AG20443 (cell line): Measurements from ENCODE around the gene TSPAN9.

Source experiments
- DNase-seq: peaks from one replicate; pipeline ENCODE4 v3.0.0; 2012; ENCODE audit warnings: low spot score, mixed read lengths

Gene TSPAN9

DNA sequence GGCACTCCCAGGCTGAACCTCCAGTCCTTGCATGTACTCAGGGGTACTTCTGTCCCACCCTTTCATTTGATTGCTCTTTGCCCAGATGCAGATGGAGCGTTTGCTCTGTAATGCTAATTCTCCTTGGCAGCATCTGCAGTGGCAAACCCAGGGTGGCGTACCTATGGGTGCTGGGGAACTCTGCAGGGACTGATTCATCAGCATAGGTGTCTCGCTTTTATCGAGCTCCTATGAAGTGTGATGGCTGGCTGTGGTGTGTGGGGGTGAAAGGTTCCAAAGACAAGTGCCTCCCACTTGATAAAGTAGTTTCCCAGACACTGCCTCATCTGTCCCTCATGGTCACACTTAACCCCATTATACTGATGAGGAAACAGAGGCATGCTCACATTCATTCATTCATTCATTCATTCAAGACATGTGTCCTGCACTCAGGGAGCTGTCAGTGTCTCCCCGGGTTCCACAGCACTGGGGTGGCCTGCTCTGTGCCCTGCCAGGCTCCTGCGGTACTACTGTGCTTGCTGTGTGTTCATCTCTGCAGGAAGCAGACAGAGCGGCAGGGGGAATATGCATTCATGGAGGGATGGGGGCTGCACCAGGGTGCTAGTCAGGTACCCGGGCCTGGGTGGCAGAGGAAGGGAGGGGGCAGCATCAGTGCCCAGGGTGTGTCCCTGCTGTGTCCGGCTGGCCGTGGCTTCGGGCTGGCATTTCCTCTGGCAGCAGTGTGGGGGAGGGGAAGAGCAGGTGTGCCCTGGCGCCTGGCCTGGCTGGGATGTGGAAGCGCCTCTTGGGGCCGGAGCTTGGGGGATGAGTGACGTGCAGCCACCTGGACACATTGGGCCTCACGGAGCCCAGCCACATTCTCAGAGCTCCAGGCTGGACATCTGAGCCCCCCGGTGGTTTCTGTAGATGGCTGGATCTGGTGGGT is 110.9 kb downstream of the TSPAN9 start:
- DNase-seq = no peak

DNA sequence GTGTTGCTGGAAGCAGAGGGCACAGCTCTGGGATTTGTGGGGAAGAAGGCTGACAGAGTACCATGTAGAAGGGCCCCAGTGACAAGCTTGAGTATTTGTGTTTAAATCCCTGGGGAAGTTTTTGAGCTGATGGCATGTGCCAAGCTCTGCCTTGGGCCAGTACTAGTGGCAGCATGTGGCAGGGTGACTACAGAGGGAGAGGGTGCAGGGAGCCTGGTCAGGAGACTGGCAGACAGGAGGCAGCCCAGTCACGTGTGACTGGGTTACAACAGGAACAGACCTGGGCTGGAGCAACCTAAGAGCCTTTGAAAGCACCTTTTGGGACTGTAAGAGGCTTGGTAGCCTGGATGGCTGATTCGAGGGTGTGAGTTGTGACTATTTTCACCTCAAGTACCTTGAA is 112.1 kb downstream of the TSPAN9 start:
- DNase-seq = no peak

DNA sequence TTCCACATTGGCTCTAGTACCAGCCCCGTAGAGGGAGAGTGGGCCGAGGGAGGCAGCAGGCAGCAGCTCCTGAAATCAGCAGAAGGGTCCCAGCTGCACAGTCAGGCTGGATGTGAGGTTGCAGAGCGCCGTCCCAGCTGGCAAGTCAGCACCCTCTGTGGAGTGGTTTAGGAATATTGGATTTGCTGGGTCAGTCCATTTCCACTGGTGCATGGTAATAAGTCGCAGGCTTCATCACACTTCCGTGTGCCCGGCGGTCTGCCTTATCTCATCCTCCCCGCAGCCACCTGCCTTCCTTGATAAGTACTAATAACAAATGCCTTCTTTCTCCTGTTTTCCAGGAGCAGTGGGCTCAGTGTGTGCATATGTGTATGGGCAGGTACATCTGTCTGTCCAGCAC is 112.9 kb downstream of the TSPAN9 start:
- no peak for DNase-seq

DNA sequence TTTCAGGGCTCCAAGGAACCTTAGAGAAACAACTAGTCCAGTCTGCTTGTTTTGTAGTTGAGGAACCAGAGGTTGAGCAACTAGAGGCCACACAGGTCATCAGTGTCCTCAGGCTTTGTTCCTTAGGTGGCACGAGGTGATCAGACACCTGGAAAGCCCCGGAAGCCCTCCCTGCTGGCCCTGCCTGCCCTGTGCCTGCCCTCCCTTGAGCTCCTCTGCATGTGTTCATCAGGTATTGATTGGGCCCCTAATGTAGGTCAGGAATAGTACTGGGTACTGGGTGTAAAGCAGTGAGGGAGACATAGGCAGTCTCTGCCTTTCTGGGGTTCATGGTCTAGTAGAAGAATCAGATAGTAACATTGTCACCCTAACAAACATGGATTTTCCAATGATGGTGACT is 114.3 kb downstream of the TSPAN9 start:
- DNase-seq = no peak

DNA sequence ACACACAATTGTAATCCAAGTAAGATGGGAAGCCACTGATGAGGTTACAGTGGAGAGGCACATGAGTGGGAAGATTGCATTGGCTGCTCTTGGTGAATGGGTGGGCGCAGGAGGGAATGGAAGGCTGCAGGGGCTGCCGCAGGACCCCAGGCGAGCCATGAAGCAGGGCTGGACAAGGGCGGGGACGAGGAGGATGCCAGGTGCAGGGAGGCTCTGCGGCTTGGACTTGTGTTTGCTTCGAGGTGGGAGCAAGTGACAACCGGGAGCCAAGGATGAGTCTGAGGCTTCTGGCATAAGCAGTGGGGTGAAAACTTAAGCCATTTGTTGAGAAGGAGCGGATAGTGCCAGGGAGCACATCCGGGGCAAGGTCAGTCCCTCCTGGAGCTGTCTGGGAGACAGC is 115.0 kb downstream of the TSPAN9 start:
- DNase-seq = no peak

DNA sequence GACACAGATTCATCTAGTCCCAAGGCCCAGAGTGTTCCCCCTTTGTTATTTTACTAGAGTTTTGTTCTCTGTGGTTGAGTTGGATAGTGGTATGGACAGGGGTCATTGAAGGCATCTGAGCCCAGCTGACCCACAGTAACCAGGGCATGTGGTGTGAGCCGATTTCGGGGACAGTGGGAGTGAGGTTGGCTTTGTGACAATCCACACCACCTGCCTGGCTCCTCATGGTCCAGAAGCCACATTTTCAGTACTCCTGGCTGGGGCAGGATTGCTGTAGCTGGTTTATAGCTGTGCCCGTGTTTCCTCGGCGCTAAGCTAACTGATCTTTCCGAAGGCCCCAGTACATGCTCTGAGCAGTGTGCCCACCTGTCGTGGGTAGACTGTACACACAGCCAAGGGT is 116.0 kb downstream of the TSPAN9 start:
- no peak for DNase-seq

DNA sequence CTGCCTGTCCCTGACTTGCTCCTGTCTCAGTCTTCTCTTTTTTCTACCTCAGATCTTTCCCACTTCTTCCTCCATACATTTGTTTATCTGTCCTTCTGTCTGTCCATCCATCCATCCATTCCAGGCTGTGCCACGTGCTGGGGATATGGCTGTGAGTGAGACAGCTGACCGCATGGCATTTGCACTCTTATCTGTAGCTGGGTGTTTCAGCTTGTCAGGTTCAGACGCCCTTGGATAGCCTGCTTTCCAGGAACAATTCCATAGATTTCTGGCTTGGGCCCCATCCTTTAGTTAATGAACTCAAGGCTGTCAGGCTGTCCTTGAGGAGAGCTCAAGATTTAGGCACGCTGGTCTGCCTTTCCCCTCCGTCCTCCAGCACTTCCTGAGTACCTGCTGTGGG is 116.6 kb downstream of the TSPAN9 start:
- DNase-seq = no peak

DNA sequence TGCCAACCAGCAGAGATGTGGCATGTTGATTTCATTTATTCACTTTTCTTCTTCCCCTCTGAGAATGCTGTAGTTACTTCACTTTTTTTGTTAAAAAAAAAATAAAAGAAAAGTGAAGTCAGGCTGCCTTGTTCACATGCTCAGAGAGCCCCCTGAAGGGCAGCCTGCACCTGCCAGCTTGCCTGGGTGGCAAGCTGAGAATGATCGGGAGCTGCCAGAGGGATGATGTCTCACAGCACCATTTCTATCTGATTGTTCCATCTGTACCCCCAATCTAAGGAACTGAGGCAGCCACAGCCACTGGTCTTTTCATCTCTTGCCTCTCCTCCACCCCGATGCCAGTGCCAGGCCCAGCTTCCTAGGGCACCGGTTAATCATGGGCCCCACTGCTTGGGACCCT is 118.2 kb downstream of the TSPAN9 start:
- DNase-seq = no peak

DNA sequence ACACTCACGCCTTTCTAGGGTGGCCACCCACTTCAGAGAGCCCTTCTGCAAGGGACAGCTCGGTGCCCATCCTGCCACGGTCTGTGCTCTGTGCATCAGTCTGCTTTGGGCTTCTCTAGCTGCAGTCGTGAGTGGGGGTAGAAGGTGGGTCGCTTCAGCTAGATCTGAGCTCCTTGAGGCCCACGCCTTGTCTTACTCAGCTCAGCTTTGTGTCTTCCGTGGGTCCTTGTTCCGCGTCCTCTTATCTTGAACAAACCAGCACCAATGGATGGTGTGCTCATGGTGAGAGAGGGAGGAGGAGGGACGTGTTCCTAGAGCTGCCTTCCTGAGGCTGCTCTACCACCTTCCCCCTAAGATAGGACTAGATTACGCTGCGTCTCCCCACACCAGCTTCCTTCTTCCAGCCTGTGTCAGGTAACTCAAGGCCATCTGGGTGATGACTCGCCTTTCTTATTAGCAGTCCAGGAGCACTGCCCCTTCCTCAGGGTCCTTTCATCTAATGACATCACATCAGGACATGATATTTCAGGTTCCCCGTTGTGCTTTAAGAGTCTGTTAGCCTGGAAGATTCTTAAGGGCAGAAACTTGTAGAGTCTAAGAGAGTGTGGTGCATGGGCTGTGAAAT is 118.8 kb downstream of the TSPAN9 start:
- no peak for DNase-seq

DNA sequence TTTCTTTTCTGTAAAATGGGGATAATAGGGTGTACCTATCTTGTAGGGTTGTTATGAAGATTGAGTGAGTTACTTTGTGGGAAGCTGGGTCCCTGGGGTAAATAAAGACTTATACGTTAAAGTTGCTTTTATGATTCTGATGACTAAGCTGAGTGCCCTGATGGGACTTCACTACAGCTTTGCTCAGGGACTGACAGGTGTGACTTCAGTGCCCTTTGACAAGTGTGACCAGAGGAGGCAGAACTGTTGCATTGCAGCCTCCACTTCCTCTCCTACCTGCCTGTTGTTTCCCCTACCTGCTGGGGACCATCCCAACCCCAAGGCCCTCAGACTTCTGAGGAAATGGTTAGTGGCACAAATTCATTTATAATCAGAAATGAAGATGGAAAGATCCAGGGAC is 119.3 kb downstream of the TSPAN9 start:
- no peak for DNase-seq

DNA sequence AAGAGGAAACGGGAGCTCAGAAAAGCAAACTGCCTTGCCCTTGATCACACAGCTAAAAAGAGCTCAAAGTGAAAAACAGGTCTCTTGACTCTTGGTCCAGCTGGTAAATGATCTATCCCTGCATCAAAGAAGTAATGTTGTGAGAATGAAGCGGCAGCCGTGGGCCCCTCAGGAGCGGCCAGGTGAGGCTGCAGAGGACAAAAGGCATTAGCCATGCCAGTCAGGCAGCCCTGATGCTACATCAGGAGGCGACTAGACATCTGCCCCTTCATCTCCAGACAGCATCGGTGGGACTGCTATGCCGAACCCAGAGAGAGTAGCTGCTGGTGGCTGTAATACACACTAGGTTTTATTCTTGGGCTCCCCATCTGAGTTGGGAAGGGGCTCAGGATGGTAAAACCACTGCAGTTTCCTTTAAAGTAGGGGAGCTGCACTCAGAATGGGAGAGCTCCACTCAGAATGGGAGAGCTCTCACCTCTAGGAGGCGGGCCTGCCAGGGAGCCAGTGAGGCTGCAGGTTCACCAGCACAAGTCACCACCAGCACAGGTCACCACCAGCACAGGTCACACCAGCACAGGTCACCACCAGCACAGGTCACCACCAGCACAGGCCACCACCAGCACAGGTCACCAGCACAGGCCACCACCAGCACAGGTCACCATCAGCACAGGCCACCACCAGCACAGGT is 120.1 kb downstream of the TSPAN9 start:
- DNase-seq = no peak

DNA sequence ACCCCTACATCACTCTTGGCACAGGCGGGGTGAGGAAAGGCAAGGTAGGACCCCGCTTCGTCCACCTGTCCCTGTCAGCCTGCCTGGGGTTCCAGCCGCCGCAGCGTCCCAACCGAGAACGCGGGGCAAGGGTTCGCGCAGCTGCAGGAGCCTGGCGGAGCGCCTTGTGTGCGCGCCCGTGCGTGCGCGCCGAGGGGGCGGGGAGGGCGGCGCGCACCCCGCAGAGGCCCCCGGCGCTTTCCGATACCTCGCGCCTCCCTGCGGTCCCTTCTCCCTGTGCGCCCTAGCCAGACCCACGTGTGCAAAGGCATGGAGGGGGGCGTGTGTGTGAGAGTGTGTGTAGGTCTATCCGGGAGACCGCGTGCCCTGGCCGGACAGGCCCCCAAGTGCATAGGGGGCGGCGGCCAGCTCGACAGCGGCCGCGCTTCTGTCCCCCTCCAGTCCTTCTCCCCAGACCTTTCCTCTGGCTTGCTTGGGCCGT is 122.4 kb downstream of the TSPAN9 start:
- peak; percentile 58 for DNase-seq

DNA sequence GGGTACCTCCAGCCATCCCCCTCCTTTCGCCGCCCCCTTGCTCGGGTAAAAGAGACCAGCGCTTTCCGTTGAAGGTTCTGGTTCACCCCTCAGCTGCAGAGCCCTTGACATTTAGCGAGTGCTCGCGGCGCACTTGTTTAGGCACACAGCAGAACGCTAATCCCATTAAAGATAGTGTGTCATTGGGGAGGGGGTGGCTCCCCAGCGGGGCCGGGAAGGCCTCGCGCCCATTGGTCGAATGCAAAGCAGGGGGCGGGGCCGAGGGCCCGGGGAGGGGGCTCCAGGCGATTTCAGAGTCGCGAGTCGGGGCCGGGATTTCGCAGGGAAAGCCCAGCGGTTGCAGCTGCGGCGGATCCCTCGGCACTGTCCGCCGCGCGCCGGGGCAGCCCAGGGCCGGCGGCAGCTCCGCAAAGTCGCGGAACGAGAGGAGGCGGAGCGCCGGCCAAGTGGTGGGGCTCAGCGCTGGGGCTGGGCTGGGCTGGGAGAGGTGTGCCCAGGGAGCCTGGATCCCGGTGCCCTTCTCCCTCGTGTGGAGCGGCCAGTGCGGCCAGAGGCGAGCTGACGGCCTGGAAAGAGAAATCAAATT is 122.9 kb downstream of the TSPAN9 start:
- peak; percentile 80 for DNase-seq

DNA sequence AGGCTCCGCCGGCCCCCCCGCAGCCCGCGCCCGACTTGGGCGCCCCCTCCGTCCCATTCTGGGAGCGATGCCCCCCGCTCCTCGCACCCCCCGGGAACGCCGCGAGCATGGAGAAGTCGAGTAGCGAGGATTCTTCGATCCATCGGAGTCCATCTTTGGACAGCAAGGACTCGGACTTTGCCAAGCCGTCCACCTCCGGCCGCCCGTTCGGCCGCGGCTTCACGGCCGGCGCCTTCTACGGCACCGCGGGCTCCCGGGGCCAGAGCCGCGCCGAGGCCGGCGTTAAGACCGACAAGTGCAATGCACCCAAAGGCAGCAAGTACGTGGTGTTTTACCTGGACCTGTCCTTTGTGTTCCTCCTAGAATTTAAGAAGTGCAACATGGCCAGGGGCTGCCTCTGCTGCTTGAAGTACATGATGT is 123.6 kb downstream of the TSPAN9 start:
- peak; percentile 32 for DNase-seq

DNA sequence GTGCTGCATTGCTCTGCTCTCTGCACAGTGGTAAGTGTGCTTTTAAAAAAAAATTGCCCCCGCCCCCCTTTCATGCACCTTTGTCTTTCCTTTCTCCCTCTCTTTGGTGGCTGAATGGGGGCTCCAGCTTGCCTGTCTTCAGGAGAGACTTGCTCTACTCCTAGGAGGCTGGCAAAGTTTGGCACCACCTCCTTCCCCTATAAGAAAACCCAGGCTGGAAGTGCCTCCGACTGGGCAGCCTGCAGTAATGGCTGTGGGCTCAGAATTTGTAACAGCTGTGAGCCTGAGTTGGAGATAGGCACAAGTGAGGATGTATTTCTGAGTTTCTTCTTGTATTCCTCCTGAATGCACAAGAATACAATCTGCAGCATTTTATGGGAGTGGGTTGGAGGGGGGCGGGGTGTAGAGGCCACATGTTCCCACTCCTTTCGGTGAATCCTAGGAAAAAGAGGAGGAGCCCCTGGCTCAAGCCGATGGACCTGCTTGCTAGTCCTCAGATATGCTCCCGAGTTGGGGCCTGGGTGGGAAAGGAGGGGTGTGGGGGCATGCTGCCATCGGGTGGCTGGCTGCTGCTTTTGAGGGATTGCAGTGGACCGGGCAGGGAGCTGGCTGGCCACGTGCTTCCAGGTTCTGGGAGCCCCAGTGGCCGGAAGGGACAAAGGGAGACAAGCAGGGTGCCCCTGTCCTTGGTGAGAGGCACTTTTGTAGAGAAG is 124.3 kb downstream of the TSPAN9 start:
- DNase-seq = no peak

DNA sequence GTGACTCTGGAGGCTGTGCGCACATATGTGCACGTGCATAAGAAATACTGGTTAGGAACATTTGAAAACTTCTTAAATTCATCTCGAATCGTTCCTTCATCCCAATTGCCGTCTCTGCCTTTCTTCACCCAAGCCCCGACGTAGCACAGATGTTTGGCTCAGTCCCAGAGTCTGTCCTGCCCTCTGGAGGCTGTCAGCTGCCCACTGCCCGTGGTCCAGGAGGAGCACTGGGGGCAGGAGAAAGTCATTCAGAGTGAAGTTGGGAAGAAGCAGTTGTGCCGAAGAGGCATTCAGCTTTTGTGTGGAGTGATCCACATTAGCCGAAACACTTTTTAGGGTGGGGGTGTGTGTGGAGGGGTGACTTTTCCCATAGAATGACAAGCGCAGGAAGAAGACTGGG is 124.9 kb downstream of the TSPAN9 start:
- DNase-seq = no peak

DNA sequence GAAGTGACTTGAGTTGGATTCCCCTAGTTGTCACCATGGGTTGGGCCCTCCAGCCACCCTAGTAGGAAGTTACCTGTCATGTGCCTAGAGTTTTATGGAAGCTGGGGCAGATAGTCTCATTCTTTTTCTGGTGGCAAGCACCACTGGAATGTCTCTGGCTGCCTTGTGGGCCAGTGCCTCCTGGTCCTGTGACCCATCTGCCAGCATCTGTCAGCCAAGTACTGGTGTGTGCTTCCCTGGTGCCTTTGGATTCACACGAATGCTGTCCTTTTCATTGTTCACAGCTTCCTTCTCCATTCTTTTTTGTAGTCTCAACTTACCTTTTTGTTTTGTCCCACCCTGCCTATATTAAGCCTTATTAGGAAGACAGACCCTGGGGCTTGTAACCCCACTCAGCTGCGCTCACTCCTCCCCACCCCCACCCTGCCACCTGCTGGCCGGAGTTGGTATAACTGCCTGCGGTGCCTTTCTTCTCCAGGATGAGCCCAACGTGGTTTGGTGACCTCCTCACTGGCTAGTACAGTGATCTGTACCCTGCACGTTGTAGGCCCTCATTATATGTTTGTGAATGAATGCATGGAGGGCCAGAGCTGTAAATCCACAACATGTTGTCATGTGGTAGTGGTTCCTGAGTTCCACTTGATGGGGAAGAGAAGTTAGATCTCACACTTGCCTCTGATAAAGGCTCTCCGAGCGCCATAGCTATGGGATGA is 125.7 kb downstream of the TSPAN9 start:
- DNase-seq = peak; percentile 87

DNA sequence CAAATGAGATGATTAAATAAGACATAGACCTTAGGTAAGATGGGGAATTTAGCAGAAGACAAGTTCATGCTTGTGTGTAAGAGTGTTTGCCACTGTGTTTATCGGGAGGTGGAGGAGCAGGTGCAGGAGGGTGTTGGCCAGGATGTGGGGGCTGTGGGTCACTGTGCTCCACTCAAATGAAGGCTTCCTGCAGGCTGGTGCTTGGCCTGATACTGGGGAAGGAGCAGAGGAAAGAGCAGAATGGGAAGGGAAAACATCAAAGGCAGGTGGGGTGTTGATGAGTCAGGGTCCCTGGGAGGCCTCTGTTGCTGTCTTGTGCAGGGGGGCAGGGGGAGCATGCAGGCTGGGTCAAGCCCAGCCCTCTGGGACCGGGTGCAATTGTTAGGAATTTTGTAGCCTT is 126.5 kb downstream of the TSPAN9 start:
- DNase-seq = no peak

DNA sequence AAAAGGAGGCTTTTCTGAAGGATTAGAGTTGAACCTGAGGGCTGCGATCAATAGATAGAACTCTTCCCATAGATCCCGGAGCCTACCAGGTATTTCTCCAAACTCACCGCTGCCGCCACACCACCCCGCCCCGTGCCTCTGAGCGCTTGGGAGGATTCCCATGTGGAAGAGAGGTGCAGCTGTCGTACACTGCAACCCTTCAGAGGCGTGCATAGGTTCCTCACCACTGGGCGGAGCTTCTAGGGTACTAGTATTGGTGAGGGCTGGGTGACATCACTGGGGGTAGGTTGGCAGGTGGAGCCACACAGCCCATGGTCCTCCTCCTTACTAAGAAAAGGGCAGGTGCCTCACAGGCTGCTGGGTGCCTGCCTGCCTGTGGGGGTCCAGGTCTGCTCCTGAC is 127.0 kb downstream of the TSPAN9 start:
- DNase-seq = no peak

DNA sequence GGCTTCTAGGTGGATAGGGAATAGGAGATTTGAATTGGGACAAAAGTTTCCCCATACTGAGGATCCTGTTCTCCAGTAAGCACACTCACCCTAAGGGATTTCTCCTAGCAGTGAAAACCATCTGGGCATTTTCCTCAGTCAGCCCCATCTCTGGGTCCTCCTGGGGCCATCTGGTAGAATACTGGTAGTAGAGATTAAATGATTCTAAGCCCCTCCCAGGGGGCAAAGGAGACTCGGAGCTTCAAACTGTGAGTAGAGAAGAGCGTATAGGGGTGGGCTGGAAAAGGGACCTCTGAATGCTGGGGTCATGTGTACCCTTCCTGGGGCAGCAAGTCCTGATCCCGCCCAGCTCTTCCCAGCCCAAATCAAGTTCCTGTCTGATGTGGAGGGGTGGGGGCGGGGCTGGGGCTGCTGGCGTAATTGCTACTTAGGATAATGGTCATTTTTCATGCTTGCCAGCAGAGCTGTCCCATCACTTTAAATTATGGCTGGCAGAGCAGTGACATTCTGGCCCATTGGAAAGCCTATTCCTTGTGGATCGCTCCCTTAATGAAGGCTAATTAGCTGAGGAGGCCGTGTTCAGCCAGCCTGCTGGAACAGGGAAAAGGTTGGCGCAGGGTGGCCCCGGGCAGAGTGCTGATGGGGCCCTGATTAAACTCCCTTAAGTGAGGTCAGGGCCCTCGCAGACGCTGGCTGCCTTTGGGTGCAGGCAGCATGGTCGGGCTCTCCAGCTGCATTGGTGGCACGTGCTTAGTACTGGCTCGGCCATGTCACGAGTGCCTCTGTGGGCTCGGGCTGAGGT is 127.8 kb downstream of the TSPAN9 start:
- DNase-seq = no peak
